Nucleus accumbens (tissue), 56 donors: ENCODE measurements around the gene TNFRSF21.
"Not testable (repeated sequence)": the region's sequence is repeated elsewhere in the genome, so short reads cannot be mapped to it uniquely, and the experiment has no call there.

ENCODE experiments used
- DNase-seq, 56 donors: peaks; one replicate each; lab custom pipeline; 2025; lab: John Stamatoyannopoulos, UW

TNFRSF21 gene

GRCh38 chr6:47292027-47292426, 17.7 kb downstream of the TNFRSF21 start:
- no peak for DNase-seq

DNA sequence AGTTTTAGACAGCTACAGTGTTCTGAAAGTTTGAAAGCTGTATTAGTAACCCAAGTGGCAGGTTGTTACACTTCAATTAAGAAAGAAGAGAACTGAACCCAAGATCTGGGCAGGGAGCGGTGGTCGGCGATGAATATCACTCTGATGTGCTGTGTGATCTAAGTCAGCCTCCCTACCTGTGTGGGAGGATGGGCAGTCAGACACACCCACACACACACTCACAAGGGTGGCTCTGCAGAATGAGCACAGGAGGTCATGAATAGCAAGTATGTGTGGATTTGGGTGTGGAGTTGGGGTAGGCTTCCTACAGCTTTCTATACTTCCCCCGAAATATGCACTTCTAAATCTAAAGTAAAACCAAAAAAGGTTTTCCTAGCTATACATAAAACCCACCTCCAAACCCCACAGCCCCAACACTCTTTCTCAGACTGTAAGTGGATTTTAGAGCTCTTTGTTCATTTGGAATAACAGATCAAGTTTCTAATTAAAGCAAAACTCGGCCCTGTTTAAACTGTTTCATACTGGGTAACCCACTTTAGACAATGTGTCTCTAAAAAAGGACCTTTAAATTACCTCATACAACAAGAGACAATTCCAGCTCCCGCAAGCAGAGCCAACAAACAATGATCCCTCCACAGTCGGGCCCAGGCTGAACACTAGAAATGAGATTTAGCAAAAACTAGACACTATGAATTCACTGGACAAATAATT, 19.4 kb downstream of the TNFRSF21 start:
- DNase-seq = no peak

DNA sequence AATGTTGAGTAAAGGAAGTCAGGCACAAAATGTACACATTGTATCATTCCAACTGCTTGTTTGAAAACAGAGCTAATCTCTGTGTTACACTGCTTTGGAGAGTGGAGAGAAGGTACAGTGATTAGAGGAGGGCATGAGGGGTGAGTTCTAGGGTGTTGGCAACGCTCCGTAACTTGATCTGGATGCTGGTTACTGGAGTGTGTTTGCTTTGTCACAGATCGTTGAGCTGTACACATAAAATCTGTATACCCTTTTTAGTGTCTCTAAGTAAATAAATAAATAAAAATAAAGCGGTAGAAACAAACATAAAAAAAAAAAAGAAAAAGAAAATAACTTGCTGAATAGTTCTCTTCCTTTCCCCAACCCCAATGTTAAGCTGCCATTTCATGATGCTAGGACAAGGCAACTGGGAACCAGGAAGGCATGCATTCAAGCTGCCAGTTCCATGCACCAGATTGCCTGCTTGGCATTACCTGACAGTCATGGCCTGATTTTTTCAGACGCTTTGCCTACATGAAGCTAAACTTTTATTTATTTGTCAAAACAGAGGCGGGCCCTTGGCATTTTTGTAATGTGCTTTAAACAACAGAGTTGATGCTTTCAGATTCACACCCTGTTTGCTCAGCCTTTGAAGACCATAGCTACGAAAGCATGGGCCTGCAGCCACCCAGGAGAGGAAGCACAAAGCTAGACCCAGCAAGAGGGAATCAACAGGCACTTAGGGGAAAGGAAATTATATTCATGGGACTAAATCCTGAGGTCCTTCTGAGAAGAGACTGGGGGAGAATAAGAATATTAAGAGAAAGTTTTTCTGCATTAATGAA, 21.2 kb downstream of the TNFRSF21 start:
- DNase-seq = no peak

- DNase-seq = no peak
Measured at GRCh38 chr6:47286301-47286700, 23.4 kb downstream of the TNFRSF21 start.

DNA sequence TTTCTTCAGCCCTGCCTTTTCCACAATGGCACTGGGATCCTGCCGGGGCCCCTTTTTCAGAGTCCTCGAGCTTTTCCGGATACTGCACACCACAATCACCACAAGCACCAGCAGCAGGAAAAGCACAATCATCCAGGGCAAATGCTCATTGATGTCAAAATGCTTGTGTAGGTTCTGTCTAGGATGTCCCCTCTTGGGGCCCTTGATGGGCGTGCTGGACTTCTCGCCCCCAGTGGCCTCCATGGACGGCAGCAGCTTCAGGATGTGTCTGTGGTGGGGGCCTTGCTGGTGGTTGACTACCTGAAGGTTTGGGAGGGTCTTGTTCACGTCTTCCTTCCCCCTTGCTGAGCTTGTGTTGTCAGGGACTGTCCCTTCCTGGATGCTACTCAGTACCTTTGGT, 25.7 kb downstream of the TNFRSF21 start:
- DNase-seq = no peak

DNA sequence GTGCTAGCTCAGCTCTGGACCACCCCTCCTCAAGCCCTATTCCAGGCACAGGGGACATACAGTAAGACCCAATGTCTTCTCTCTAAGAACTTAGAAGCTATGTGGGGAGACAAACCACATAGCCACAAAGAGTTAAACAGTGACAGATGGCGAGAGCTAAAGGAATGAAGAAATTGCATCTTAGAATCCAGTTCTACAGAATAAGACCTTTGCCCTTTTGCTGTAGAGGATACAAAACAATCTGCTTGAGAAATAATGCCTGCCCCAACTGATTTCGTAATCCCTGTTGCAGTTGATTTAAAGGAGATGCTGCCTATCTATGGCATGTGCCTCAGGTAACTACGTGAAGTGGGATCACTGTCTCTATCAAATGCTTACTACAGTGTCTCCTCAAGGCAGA, 31.2 kb downstream of the TNFRSF21 start:
- DNase-seq = no peak

DNA sequence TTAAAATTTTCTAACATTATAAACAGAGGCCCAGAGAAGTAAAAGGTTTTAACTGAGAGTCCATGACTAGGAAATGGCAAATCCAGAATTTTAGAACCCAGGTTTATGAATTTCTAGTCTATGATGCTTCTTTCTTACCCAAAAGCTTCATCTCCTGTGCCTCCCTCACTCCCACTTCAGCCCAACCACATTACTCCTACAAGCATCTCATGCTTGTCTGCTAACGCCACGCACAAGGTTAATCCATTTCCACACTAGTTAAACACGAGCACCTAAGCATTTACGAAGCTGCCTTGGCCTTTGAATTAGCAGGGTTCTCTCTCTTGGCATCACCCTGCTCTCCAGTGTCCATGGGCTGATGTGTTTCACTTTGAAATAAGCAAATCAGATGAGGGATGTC, 32.0 kb downstream of the TNFRSF21 start:
- peak in 1 of 56 donors; percentile 1 for DNase-seq

DNA sequence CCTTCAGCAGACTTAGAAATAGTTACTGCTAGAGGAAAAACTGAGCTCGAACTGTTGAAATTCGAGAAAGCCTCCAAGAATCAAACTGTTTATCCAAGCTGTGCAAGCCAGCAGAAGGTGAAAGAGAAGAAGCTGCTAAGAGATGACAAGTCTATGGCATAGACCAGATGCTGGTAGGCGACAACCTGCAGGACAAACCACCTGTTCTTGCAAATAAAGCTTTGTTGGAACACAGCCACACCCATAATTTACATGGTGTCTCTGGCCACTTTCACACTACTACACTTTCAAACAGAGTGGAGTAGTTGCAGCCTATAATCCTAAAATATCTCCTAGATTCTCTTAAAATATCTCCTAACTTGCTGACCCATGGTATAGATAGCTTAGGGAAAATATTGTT, 33.3 kb downstream of the TNFRSF21 start:
- DNase-seq = no peak

DNA sequence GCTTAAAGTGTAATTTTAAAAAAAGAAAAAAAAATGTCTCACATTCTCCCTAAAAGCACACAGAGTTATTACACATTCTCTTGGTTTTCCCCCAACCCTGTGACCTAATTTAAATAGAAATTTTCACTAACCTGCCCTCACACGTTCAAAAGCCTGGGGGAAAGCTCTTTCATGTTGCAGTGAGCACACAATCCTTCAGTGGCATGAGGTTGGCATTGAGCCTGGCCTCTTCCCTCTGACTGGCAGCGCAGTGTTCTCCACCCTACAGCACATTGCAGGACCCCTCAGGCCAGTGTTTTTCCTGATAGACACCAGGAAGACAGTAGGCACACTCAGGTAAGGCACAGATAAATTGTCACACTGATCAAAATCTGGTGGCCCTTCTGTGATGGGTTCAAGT, 34.1 kb downstream of the TNFRSF21 start:
- DNase-seq = no peak

GRCh38 chr6:47275132-47275531, 34.6 kb downstream of the TNFRSF21 start:
- DNase-seq = not testable (repeated sequence)

DNA sequence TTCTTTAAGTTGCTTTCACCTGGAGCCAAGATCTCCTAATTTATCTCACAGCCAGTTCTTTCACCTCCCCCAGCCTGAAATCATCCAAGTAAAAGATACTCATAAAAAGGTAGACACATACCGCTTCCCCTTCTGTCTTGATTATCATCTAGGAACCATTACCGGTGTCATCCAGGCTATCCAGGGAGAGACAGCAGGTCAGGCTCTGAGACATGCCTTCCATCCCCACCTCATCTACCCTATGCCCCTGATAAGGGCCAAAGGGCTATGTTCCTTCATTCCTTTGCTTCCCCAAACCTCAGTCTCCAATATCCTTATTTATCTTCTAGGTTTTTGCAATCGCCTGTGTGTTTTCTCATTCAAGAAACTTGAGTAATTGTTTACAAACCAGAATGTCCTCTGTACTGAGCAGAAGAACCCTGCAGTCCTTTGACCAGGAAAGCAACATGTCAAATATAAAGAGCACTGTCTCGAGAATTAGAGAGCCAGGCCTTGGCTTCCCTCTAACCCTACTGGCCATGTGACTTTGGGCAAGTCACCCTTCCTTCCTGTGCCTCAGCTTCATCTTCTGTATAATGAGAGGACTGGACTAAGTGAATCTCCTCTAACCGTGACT, 41.0 kb downstream of the TNFRSF21 start:
- no peak for DNase-seq

GRCh38 chr6:47267301-47267700, 42.4 kb downstream of the TNFRSF21 start:
- DNase-seq = no peak

DNA sequence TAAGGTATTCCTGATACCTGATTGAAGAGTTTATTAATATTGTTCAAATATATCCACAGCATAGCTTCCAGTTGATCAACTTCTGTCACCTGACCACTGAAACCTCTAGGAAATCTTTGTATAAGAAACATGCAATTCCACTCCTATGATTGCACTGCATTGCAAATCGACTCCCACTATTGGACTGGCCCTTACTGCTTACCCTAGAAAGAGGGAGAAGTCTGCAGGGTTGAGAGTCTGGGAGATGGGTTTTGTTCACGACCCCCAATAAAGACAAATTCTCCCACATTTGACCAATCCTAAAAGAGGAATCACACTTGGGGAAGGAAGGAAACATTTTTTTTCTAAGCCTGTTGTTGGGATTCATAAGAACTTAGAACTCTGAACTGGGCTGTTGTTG, 43.7 kb downstream of the TNFRSF21 start:
- no peak for DNase-seq

DNA sequence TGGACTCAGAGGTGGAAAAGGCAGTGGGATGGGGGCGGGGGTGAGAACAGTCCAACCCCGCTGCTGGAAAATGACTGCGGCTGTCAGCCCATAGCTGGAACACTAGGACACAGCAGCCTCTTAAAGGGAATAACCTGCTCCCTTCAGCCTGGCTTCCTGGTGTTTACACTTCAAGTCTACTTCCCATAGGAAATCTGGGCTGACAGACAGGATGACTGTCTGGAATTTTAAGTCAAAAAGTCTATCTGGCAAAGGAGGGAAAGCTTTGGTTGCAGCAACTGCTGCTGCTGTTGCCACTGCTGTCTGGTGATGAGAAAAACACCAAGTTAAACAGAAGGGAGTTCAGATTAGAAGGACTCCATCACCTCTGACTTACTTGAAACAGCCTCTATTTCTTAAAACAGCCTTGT, 44.9 kb downstream of the TNFRSF21 start:
- no peak for DNase-seq

GRCh38 chr6:47263268-47263667, 46.4 kb downstream of the TNFRSF21 start:
- DNase-seq = no peak

GRCh38 chr6:47262231-47262630, 47.5 kb downstream of the TNFRSF21 start:
- no peak for DNase-seq

GRCh38 chr6:47261191-47261590, 48.5 kb downstream of the TNFRSF21 start:
- DNase-seq = no peak

DNA sequence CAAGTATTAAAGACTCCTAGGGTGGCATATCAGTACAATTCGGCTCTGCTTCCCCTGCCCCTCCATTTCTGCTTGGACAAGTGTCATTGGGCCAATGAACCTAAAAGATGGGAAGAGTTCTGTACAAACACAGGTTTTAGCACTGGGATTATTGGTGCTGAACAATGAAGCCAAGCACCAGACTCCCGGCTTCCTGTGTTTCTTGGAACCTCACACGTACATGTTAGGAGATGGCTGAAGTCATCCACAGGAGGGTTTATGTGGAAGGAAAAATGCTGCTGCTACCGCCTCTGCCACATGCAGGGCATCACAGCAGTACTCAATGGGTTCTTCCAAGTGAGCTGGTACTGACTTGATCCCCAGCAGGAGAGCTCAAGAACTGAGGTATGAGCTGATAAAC, 49.7 kb downstream of the TNFRSF21 start:
- DNase-seq = no peak

DNA sequence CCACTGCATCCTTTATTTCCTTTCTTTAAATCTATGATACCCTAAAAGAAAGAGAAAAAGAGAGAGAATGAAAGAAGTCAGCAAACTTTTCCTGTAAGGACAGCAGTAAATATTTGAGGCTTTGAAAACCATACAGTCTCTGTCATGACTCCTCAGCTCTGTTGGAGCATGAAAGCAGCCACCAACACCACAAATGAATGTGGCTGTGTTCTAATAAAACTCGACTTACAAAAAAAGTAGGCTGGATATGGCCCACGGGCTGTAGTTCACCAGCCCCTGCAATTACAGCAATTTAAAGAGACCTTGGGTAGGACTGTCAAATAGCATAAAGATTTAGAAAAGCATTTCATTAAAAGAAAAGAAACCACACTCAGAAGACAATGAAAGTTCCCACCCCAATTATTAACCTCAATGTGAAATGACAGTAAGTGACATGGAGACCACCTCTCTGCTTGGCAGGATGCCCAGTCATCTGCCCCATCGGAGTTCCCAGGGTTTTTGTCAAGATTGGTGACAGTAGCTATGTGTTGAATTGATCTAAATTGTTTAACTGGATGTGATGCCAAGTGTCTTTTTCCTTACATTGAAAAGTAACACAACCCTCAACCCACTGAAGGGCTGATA, 50.9 kb downstream of the TNFRSF21 start:
- no peak for DNase-seq

- DNase-seq = no peak
Measured at GRCh38 chr6:47256981-47257730, 52.5 kb downstream of the TNFRSF21 start.
